ENCODE data around the gene ERBIN.
"Not testable (repeated sequence)": the region's sequence is repeated elsewhere in the genome, so short reads cannot be mapped to it uniquely, and the experiment has no call there.

ERBIN gene

GRCh38 chr5:66004216-66004615 is 77.8 kb downstream of the ERBIN start:
- no peak for DNase-seq (ENCODE audit: low read depth)

- DNase-seq (ENCODE audit: low read depth), result no peak
Measured at GRCh38 chr5:66009277-66009676, 82.9 kb downstream of the ERBIN start.

DNA sequence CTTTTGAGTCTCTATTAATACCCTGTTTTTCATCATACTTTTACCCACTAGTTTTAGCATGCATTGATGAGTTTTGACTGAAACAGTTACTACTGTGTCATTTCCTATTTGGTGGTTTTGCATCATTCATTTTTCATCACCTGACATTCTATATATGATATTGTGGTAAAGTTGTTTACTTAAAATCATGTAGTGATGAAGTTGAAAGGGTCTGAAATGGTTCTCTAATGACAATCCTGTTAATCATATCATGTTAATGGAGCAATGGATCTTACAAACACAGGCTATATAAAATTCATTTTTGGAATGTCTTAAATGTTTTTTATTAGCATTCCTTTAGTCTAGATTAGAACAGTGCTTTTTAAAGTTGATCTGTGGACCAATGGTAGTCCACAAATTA is 84.1 kb downstream of the ERBIN start:
- DNase-seq (ENCODE audit: low read depth), result no peak

GRCh38 chr5:66012271-66012670 is 85.9 kb downstream of the ERBIN start:
- no peak for DNase-seq (ENCODE audit: low read depth)

GRCh38 chr5:66013397-66013796 is 87.0 kb downstream of the ERBIN start:
- DNase-seq (ENCODE audit: low read depth), result no peak

DNA sequence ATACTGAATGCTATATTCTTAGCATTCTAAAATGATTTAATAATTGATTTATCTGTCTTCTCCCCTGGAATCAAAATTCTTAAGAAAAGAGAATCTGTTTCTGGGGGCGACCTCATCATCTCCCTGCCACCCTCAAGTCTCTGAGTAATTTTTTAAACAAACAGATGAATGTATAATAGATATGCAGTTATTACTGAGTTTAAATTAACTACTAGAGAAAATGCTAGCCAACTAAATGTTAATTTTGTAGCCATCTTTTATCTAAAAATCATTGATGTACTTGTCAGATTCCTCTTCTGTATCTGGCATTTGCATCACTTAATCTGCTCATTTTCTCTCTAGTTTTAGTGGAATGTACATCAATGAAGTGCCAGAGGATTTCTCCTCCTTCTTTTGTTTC is 87.5 kb downstream of the ERBIN start:
- no peak for DNase-seq (ENCODE audit: low read depth)

GRCh38 chr5:66015196-66015960 is 89.0 kb downstream of the ERBIN start:
- no peak for DNase-seq (ENCODE audit: low read depth)

DNA sequence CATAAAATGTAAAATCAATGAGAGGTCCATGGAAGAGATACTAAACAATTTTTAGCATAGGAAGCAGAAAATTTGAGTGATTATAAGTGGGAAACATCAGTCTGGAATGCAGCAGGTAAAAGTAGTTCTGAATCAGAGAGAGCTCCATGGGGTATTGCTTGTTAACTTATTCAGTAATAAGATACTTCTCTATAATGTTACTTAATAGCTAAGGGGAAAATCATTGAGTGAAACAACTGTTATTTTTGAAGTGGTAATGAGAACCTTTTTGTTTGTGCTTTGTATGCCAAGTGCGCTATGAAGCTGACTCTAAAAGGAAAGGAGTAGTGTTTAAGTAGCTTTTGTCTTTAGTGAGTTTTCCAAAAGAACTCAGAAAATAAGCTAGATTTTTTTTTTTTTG is 95.2 kb downstream of the ERBIN start:
- DNase-seq (ENCODE audit: low read depth), result no peak

DNA sequence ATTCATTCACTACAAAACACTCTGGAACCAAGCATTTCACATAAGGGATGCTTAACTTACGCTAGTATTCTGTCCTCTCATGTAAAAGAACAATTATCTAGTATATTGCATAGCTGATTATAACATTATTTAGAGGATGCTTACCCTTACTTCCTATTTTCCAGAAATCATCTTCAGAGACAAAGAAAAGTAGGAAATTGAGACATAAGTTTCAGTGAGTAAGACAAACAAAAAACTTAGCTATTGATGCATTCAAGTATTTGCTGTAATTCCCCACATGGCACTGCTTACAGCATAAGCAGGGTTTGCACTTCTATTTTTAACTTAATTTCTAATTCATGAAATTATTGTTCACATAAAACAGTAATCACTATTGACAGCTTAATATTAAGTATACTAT is 112.9 kb downstream of the ERBIN start:
- DNase-seq (ENCODE audit: low read depth), result no peak

DNA sequence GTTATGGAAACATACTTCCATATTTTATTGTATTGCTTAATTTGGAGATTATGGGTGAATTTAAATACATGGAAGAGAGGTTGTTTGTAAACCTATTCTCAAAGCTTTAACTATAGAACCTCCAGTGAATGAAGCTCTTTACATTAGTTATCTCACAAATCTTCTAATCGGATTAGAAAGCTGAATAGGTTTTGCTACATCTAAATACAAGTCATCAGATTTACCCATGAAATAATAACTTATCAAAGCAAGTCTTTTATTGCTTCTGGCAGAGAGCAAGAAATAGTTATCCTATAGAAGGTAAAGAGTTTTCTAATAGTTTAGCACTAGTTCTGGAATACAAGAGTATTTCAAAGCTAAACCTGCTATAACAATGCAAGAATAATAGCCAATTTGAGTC is 113.3 kb downstream of the ERBIN start:
- DNase-seq (ENCODE audit: low read depth), result no peak

GRCh38 chr5:66041627-66042026 is 115.3 kb downstream of the ERBIN start:
- no peak for DNase-seq (ENCODE audit: low read depth)

GRCh38 chr5:66057239-66057638 is 130.9 kb downstream of the ERBIN start:
- DNase-seq (ENCODE audit: low read depth), result no peak

- DNase-seq (ENCODE audit: low read depth), result not testable (repeated sequence)
Measured at GRCh38 chr5:66061320-66061719, 134.9 kb downstream of the ERBIN start.

DNA sequence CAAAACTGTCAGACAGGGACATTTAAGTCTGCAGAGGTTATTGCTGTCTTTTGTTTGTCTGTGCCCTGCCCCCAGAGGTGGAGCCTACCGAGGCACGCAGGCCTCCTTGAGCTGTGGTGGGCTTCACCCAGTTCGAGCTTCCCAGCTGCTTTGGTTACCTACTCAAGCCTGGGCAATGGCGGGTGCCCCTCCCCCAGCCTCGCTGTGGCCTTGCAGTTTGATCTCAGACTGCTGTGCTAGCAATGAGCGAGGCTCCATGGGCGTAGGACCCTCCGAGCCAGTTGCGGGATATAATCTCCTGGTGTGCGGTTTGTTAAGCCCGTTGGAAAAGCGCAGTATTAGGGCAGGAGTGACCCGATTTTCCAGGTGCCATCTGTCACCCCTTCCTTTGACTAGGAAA is 136.7 kb downstream of the ERBIN start:
- not testable (repeated sequence) for DNase-seq (ENCODE audit: low read depth)

GRCh38 chr5:66066826-66067225 is 140.5 kb downstream of the ERBIN start:
- DNase-seq (ENCODE audit: low read depth), result no peak

- no peak for DNase-seq (ENCODE audit: low read depth)
Measured at GRCh38 chr5:66072031-66072430, 145.7 kb downstream of the ERBIN start.

GRCh38 chr5:66074901-66075300 is 148.5 kb downstream of the ERBIN start:
- no peak for DNase-seq (ENCODE audit: low read depth)

GRCh38 chr5:66080664-66081063 is 154.3 kb downstream of the ERBIN start:
- no peak for DNase-seq (ENCODE audit: low read depth)

- no peak for DNase-seq (ENCODE audit: low read depth)
Measured at GRCh38 chr5:66089384-66089783, 163.0 kb downstream of the ERBIN start.

- no peak for DNase-seq (ENCODE audit: low read depth)
Measured at GRCh38 chr5:66100851-66101250, 174.5 kb downstream of the ERBIN start.

DNA sequence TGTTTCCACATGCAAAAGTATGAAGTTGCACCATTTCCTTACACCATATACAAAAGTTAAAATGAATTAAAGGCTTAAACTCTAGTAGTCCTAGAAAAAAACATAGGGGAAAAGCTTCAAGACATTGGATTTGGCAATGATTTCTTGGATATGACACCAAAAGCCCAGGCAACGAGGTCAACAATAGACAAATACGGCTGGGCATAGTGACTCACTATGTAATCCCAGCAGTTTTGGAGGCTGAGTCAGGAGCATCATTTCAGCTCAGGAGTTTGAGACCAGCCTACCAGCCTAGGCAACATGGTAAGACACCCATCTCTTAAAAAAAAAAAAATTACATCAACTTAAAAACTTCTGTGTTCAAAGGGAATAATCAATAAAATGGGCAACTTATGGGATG is 186.8 kb downstream of the ERBIN start:
- no peak for DNase-seq (ENCODE audit: low read depth)

- DNase-seq (ENCODE audit: low read depth), result no peak
Measured at GRCh38 chr5:66118304-66118703, 191.9 kb downstream of the ERBIN start.

- no peak for DNase-seq (ENCODE audit: low read depth)
Measured at GRCh38 chr5:66122379-66123034, 196.1 kb downstream of the ERBIN start.

GRCh38 chr5:66129144-66129543 is 202.8 kb downstream of the ERBIN start:
- DNase-seq (ENCODE audit: low read depth), result no peak
